Smooth muscle cell of the brain vasculature (primary cell): ENCODE data around the gene JPT2.
A peak's percentile ranks its signal among the peaks of the same experiment; 100 is the strongest.
"Not testable (repeated sequence)": the region's sequence is repeated elsewhere in the genome, so short reads cannot be mapped to it uniquely, and the experiment has no call there.

Source experiments
- DNase-seq: peaks from one replicate; pipeline ENCODE4 v3.0.0-alpha.2; 2012; ENCODE audit warnings: low read depth, low spot score

Gene JPT2

GRCh38 chr16:1732071-1732470, 54.0 kb downstream of the JPT2 start:
- DNase-seq: no peak

- DNase-seq: not testable (repeated sequence)
Observed at GRCh38 chr16:1732551-1732987, 54.5 kb downstream of the JPT2 start.

- no peak for DNase-seq
Observed at GRCh38 chr16:1734123-1734522, 56.0 kb downstream of the JPT2 start.

GRCh38 chr16:1734816-1735215, 56.7 kb downstream of the JPT2 start:
- no peak for DNase-seq

GRCh38 chr16:1740234-1740633, 62.2 kb downstream of the JPT2 start:
- DNase-seq: no peak

GRCh38 chr16:1740781-1741490, 62.9 kb downstream of the JPT2 start:
- DNase-seq: no peak

GRCh38 chr16:1741553-1742165, 63.6 kb downstream of the JPT2 start:
- DNase-seq: no peak

- no peak for DNase-seq
Observed at GRCh38 chr16:1743376-1744337, 65.6 kb downstream of the JPT2 start.

GRCh38 chr16:1744338-1744840, 66.3 kb downstream of the JPT2 start:
- no peak for DNase-seq

GRCh38 chr16:1745181-1745899, 67.3 kb downstream of the JPT2 start:
- no peak for DNase-seq

- DNase-seq: peak; percentile 50
Observed at GRCh38 chr16:1745900-1746692, 68.0 kb downstream of the JPT2 start.

- DNase-seq: no peak
Observed at GRCh38 chr16:1746693-1747195, 68.7 kb downstream of the JPT2 start.

GRCh38 chr16:1747934-1748333, 69.9 kb downstream of the JPT2 start:
- DNase-seq: no peak

- DNase-seq: no peak
Observed at GRCh38 chr16:1749152-1750117, 71.4 kb downstream of the JPT2 start.
